DMS79 (cell line): Measurements from ENCODE around the gene TMEM271.

Experiments
- DNase-seq: peaks from one replicate; lab custom pipeline; 2025; lab: John Stamatoyannopoulos, UW

The TMEM271 gene

GRCh38 chr4:576245-576821 lies at the start of gene TMEM271:
TMEM271 (minus strand) TSS chr4:576295; CDS start chr4:576062, 233 bp downstream.
- DNase-seq, result no peak

GRCh38 chr4:625631-626161 lies 49.6 kb upstream of the TMEM271 start:
- no peak for DNase-seq

GRCh38 chr4:624705-625590 lies 48.9 kb upstream of the TMEM271 start, which contains the start of gene PDE6B:
PDE6B (plus strand) TSS chr4:625573; CDS start chr4:625627, 54 bp downstream.
- no peak for DNase-seq

GRCh38 chr4:623914-624566 lies 47.9 kb upstream of the TMEM271 start:
- DNase-seq, result no peak

GRCh38 chr4:622996-623913 lies 47.2 kb upstream of the TMEM271 start:
- no peak for DNase-seq

- DNase-seq, result no peak
Measured at GRCh38 chr4:622071-622995, 46.2 kb upstream of the TMEM271 start.

- no peak for DNase-seq
Measured at GRCh38 chr4:621296-622070, 45.4 kb upstream of the TMEM271 start.

- DNase-seq, result no peak
Measured at GRCh38 chr4:620851-621261, 44.8 kb upstream of the TMEM271 start.

GRCh38 chr4:620201-620600 lies 44.1 kb upstream of the TMEM271 start:
- no peak for DNase-seq

GRCh38 chr4:617644-618641 lies 41.8 kb upstream of the TMEM271 start:
- no peak for DNase-seq

GRCh38 chr4:616911-617643 lies 41.0 kb upstream of the TMEM271 start:
- no peak for DNase-seq

GRCh38 chr4:616091-616490 lies 40.0 kb upstream of the TMEM271 start:
- DNase-seq, result no peak

- no peak for DNase-seq
Measured at GRCh38 chr4:613126-613525, 37.0 kb upstream of the TMEM271 start.

GRCh38 chr4:612749-613125 lies 36.6 kb upstream of the TMEM271 start:
- no peak for DNase-seq

GRCh38 chr4:612052-612748 lies 36.1 kb upstream of the TMEM271 start:
- DNase-seq, result no peak

GRCh38 chr4:610411-611261 lies 34.5 kb upstream of the TMEM271 start:
- peak; percentile 39 for DNase-seq
